Measurements from ENCODE around the gene SIRPA. TPM values are rescaled to one million over a fixed set of nuclear protein-coding genes. Genes with fewer than 3 reads are reported as not detected.

The SIRPA gene
- polyA plus RNA-seq, 12 donors = 20.9 to 37.6 (median 29.7) TPM; not detected in 1

DNA sequence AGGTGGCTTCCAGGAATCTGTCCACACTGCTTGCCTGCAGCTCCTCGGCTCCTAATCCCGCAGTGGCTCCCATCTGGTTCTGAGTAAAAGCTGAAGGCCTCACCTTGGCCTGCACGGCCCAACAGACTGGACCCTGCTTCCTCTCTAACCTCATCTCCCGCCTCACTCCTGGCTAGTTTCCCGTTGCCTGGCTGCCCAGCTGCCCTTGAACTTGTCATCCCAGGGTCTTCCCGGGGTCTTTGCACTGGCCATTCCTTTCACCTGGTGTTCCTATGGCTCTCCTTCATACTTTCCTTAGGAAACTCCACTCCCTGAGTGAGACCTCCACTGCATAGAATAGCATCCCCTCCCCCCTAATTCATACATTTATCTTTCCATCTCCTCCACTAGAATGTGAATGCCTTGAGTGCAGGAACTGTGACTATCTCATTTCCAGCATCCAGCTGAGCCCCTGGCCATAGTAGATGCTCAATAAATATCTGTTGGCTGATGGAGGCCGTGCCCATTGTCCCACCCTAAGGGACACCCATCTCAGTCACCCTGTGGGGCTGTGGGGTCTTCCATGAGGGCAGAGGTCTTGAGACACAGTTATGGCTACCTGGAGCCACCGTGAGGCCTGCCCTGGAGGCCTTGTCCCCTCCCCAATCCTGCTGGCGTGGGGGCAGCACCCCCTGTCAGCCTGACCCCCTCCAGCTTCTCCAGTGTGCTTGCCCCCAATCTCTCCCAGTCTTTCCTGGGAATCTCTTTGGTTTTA is 9.1 kb upstream of the SIRPA start:
- DNase-seq = no peak

- no peak for DNase-seq
Observed at GRCh38 chr20:1887321-1887720, 7.9 kb upstream of the SIRPA start.

GRCh38 chr20:1887756-1888155 is 7.5 kb upstream of the SIRPA start:
- no peak for DNase-seq

DNA sequence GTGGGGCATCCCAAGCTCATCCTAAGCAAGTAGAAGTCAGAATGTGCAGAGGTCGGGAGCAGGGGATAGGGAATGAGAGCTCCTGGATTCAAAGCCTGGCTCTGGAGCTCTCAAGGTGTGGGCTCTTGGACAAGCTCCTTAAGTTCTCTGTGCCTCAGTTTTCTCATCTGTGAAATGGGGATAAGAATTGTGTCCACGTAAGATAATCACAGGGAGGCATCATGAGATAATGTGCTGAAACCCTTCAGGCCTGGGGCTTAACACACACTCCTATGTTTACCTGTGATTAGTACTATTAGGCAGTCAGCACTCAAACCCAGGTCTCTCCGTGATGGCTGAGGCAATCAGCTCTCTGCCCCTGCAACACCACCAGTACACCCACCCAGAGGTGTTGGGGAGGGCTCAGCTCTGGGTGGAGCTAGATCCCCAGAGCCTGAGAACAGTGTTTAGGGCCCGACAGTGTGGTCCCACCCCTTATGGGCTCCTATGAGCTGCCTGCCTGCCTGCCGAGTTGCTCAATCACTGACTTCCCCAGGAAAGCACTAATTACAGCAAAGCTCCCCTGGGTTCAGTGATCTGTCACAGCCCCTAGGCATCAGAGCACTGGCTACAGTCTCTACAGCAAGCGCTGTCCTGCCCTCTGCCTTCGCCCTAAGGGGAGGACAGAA is 6.3 kb upstream of the SIRPA start:
- no peak for DNase-seq

DNA sequence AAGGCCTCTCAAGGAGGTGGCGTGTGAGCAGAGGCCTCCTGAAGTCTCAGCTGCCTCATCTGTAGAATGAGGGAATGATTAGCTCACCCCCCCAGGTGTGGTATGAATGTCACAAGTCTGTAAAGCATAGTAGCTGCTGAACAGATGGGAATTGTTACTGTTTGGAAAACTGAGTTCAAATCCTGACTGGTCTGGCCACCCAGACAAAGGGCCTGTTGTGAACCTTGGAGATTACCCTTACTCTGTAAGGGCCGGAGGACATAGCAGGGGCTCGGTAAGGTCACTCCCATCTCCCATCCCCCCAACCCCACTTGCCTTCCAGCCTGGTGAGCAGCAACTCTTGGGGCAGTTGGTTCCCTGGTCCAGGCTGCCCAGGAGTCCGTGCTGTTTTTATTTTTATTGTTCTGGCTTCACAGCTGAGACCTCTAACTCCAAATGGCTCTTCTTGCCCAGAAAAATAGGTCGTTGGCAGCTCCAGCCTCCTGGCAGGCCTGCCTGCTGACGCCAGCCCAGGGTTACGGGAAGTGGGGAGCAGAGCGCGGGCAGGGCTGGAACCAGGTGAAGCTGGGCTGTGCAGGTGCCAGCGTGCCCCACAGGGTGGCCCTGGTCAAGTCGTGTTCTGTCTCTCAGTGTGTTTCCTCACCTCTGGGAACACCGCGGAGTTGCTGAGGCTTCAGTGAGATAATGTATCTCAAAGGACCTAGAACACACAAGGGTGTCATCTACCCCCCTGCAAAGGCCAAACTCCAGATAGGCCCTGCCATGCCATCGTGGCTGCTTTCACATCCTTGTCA is 4.5 kb upstream of the SIRPA start:
- no peak for DNase-seq

GRCh38 chr20:1891263-1892118 is 3.7 kb upstream of the SIRPA start:
- no peak for DNase-seq

DNA sequence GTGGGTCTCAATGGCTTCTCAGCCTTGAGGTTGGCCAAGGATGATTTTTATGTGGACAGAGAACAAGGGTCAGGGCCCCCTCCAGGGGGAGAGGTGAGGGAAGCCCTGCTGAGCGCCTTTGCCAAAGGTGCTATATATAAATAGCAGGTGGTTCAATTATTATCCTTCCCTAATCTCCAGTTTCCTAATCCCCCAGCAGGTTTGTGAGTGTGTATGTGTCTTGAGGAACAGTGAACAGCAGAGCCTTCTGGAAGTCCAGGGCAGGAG is 3.2 kb upstream of the SIRPA start:
- DNase-seq = no peak

- DNase-seq = peak; percentile 70
Observed at GRCh38 chr20:1893721-1894470, 1.3 kb upstream of the SIRPA start.

GRCh38 chr20:1894471-1894950 is 696 bp upstream of the SIRPA start:
- no peak for DNase-seq

DNA sequence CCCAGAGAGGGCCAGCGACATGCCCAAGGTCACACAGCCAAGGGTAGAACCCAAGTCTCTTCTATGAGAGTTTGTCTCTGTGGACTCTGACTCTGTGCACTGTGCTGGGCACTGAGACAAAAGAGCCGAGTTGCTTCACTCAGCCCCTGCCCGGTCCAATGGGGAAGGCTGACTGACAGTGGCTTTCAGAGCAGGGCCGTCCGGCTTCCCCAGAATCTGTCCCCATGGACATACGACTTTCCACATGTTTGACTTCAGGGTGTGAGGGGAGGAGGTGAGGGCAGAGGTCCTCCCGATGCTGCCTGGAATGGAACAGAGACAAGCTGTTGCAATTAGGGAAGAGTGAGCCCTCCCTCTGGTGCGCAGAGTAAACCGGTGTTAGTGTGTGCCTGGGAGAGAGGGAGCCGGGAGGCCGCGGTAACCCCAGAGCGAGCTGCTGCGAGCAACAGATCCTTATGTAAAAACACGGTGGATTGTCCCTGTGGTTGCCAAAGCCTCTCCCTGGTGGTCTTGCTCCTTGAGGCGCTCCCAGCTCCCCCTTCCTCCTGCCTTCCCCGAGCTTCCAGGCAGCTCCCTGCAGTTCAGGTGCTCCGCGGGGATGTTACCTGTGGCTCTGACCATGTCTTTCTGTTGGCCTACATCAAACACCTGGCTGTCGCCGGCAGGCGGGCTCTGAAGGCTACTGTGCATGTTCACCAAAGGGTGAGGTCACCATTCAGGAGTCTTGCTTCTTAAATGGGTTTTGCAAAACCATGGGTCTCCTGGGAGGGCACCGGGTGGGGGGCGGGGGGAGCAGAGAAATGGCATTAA is 672 bp downstream of the SIRPA start:
- DNase-seq = no peak

DNA sequence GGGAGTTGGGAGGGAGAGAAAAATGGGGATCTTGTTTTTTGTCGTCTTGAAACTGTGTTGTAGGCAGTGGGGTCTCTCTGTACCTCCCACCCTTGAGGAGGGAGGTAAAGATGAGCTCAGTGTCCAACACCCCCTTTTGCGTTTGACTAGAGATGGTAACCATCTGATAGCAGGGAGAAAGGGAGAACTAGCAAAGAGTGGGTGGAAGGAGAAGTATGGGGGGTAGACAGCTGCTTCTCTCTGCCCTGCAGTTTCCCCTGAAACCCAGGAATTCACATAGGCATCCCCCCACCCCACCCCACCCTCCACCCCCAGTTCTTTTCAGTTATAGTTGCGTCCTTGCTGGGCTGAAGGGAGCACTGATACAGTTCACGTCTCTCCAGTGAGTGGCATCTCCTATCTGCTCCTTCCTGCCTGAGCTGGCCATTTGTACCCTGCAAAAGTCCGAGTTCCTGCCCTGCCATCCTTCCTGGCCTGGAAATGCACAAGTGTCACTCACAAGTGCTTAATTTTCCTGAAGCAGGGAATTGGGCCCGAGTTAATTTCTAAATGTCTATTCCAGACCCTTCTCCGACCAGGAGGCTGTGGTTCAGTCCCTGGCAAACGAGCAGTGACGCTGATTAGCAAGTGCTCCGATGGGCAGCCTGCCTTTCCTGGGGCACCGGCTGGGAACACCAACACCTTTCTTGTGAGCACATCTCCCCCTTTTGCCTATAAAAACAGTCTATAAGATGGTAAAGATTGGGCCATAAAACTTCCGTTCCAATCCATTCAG is 1.5 kb downstream of the SIRPA start:
- DNase-seq = no peak

DNA sequence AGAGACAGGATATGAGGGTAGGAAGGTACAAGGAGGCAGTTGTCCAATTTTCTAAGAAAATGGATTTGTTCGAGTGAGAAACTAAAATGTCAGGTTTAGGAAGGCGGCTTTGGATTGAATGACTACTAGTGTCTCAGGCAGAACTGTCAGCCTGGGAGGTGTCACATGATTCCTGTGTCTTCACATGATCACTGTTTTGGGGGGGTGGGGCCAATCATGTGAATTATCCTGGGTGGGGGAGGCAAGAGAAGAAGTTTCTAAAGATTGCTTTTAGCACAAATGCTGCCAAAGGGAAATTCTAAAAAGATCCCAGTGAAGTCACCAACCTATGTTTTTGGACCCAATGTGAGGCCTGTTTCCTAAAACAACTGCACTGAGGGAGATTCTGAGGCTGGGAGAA is 2.3 kb downstream of the SIRPA start:
- no peak for DNase-seq

GRCh38 chr20:1897965-1898464 is 2.8 kb downstream of the SIRPA start:
- DNase-seq = no peak

- DNase-seq = peak; percentile 73
Observed at GRCh38 chr20:1898482-1899240, 3.5 kb downstream of the SIRPA start.

DNA sequence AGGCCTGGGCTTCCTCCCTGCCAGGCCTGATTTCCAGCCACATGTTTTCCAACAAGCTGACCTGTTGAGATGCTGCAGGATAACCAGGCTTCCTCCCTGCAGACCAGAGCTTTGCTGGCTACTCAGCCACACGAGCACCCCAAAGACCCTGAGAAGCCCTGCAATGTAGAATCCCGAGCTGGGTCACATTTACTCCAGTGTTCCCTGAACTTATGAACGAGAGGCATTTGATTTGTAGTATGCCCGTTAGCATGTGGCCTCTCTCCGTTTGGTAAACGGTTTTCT is 4.0 kb downstream of the SIRPA start:
- DNase-seq = no peak

GRCh38 chr20:1900321-1900801 is 5.2 kb downstream of the SIRPA start:
- peak; percentile 77 for DNase-seq

GRCh38 chr20:1901704-1902103 is 6.5 kb downstream of the SIRPA start:
- no peak for DNase-seq

DNA sequence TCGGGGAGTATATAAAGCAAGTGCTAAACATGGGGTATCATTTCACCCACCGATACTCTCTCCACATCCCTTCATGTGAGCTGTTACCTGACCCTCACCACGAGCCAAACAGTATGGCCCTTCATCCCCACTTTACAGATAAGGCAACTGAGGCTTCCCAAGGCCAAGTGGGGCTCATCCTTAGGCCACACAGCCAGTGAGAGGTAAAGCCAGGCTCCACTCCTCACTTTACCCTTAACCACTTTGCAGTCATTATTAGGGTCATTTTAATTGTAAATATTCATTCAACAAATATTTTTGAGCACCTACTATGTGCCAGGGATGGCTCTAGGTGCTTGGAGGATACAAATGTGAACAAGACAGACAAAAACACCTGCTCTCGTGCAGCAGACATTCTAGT is 7.0 kb downstream of the SIRPA start:
- no peak for DNase-seq

GRCh38 chr20:1904135-1904534 is 8.9 kb downstream of the SIRPA start:
- DNase-seq = no peak
